GM12891 (cell line): ENCODE data around the gene RMI2.

Source experiments
- DNase-seq: peaks from one replicate; pipeline ENCODE4 v3.0.0; 2011; ENCODE audit warnings: low spot score; ENCODE audit not compliant: insufficient read length
- FAIRE-seq: peaks from 2 replicates; lab custom pipeline; 2011; peaks lifted over from hg19 to GRCh38; lab: Jason Lieb, UNC
- PAX5 ChIP-seq: IDR thresholded peaks from 2 replicates; pipeline ENCODE4 v1.6.1; 2011; ENCODE audit warnings: low read length, moderate library complexity, mild to moderate bottlenecking; ENCODE audit not compliant: insufficient read depth, severe bottlenecking
- POLR2A ChIP-seq: IDR thresholded peaks from 2 replicates; pipeline ENCODE4 v1.6.1; 2011; ENCODE audit warnings: low read depth, low read length, control low read depth
- POLR2AphosphoS5 ChIP-seq: IDR thresholded peaks from 2 replicates; pipeline ENCODE4 v1.6.1; 2011; ENCODE audit warnings: low read depth, low read length, control low read depth
- POU2F2 ChIP-seq: IDR thresholded peaks from 2 replicates; pipeline ENCODE4 v1.6.1; 2011; ENCODE audit warnings: low read depth, mild to moderate bottlenecking, control low read depth, low read length, moderate library complexity
- SPI1 ChIP-seq: IDR thresholded peaks from 2 replicates; pipeline ENCODE4 v1.6.1; 2011; ENCODE audit warnings: low read depth, low read length, control low read depth
- TAF1 ChIP-seq: IDR thresholded peaks from 2 replicates; pipeline ENCODE4 v1.6.1; 2011; ENCODE audit warnings: low read depth, low read length, control low read depth

RMI2 gene

DNA sequence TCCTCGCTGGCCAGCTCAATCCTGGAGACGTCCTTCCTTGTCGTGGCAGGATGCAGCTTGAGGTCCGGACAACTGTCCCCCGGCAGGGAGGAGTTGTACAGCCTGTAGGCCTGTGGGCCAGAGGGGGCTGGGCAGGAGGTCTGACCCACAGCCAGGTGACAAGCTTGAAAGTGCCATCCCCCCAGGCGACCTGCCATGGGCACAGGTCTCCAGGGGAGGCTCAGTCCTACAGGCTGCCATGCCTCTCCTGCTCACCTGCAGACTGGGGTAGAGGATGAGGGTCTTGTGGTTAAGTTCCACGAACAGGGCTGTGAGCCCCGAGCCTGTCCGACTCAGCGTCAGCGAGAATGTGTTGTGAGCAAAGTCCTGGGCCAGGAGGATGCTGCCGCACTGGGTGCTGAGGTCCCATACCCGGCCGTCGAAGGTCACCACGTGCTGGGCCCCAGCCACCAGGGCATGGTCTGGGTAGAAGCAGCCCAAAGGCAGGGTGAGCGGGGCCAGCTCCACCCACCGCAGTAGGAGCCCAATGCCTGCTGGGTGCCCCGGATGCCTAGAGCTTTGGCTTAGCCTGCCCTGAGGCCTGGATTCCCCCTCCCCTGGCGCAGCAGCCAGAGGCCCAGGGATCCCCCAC, 39.8 kb downstream of the RMI2 start:
- DNase-seq = no peak
- FAIRE-seq = no peak

GRCh38 chr16:11386054-11386680, 40.9 kb downstream of the RMI2 start:
- no peak for TF ChIP-seq TAF1
- TF ChIP-seq POLR2A = no peak
- TF ChIP-seq POLR2AphosphoS5 = no peak
- no peak for TF ChIP-seq PAX5
- no peak for TF ChIP-seq SPI1
- no peak for TF ChIP-seq POU2F2
- DNase-seq (peak; percentile 32), FAIRE-seq (peak; percentile 56)

More for the DNA sequence above, 39.8 kb downstream of the RMI2 start:
- TF ChIP-seq POU2F2 (no peak), POLR2A (no peak), PAX5 (no peak), SPI1 (no peak), POLR2AphosphoS5 (no peak), TAF1 (no peak)

DNA sequence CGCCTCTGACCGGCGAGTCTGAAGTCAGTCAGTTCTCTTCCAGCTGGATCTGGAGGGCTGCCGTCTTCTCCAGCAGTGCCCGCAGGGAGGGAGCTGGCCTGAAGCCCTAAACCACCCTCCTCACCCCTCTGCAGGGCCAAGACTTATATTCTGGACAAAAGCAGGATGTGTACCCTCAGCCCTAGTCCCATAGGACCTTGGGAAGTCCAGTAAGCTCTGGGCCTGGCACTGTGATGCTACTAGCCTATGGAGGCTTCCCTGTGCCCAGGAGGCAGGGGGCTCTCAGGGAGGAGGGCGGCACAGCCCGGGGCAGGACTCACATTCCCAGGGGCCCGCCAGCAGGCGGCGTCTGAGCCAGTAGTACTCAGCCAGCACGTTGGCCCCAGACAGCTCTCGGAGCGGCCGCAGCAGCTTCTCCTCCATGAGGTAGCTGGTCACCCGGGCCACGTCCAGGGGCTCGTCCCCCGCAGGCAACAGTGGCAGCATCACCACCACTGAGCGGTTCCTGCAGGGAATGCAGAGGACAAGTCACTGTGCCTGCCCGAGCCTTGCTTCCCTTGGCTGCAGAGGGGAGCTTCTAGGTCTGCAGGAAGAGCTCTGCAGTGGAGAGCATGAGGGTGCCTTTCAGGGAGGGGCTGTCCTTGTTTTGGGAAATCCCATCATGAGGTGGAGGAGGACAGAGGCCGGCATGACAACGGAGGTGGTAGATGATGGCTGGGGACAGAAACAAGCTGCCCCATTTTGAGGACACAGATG, 41.7 kb downstream of the RMI2 start:
- peak; percentile 49 for DNase-seq
- TF ChIP-seq SPI1 (no peak), POLR2A (no peak)
- no peak for FAIRE-seq

DNA sequence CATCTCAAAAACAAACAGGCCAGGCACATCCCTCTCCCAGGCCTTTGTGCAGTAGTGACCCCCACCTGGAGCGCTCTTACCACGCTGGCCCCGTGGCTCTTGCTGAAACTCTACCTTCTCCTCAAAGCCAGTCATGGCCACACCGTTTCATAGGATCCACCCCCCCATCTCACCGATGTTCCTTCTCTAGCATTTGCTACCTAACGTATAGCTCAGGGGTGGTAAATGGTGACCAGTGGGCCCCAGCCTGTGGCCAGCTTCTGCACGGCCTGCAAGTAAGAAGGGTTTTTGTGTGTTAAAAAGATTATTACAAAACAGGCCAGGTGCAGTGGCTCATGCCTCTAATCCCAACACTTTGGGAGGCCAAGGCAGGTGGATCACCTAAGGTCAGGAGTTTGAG, 43.8 kb downstream of the RMI2 start:
- TF ChIP-seq SPI1 = no peak
- no peak for TF ChIP-seq TAF1
- no peak for TF ChIP-seq PAX5
- TF ChIP-seq POLR2AphosphoS5 = no peak
- TF ChIP-seq POLR2A = no peak
- no peak for TF ChIP-seq POU2F2
- DNase-seq (no peak), FAIRE-seq (no peak)

GRCh38 chr16:11389631-11390565, 44.6 kb downstream of the RMI2 start:
- FAIRE-seq (no peak), DNase-seq (peak; percentile 9)
- no peak for TF ChIP-seq SPI1

DNA sequence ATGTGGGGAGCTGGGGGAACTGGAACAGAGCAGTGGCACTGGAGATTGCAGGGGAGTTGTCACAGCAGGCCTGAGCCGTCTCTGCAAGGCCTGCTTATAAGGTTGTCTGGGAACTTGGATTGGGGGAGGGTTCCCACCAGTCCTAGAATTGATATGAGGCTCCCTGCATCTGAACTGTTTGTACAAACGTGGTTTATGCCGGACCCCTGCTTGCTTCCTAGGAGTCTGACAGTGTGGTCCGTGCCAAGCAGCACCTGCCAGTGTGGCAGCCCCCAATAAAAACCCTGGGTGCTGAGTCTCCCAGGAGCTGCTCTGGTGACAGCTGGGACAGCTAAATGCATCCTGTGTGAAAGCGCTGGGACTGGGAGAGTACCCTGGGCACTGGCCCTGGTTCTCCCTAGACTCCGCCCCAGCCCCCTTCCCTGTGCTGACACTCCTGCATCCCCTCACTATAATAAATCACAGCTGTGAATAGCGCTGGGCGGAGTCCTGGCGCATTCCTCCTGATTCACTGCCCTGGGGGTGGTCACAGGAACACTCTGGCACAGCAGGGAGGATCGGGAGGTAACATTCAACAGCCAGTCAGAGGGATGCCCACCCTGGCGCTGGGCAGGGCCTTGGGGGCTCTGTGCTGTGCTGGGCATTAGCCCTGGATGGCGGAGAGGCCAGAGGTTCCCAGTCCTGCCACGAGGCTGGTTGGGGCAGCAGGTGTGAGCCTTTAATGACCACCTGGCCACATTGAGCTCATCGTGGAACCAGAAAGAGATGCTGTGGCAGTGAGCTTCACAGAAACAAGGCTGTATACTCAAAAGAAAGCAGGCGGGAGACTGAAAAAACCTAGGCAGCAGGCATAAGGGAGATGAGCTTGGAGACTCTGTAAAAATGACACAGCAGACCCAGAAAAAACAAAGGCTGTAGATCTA, 45.6 kb downstream of the RMI2 start:
- FAIRE-seq (no peak), DNase-seq (peak; percentile 26)
- TF ChIP-seq POLR2A (no peak), PAX5 (no peak), SPI1 (no peak), POU2F2 (no peak), TAF1 (no peak), POLR2AphosphoS5 (no peak)

DNA sequence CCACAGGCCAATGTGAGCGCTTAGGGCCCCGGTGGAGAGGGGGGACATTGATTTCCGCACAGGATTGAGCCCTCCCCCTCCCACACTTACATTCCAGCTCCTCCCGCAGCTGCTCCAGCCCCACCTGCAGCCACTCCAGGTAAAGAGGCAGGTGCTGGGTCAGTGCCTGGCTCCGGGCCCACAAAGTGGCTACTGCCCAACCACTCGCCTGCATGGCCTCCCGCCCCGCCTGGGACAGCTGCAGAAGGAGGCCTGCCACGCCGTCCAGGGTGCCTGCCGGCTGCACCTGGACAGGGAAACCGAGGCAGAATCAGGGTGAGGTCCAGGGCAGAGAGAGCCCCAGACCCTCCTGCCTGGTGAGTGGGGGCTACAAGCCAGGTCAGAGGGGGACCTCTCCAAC, 46.3 kb downstream of the RMI2 start:
- no peak for TF ChIP-seq TAF1
- no peak for TF ChIP-seq SPI1
- TF ChIP-seq POLR2A = no peak
- TF ChIP-seq POLR2AphosphoS5 = no peak
- TF ChIP-seq POU2F2 = no peak
- TF ChIP-seq PAX5 = no peak
- peak; percentile 7 for DNase-seq
- FAIRE-seq = no peak

GRCh38 chr16:11392041-11392581, 46.9 kb downstream of the RMI2 start:
- FAIRE-seq (no peak), DNase-seq (peak; percentile 16)
- no peak for TF ChIP-seq POLR2AphosphoS5
- no peak for TF ChIP-seq SPI1
- no peak for TF ChIP-seq PAX5
- TF ChIP-seq TAF1 = no peak
- TF ChIP-seq POLR2A = no peak
- TF ChIP-seq POU2F2 = no peak

DNA sequence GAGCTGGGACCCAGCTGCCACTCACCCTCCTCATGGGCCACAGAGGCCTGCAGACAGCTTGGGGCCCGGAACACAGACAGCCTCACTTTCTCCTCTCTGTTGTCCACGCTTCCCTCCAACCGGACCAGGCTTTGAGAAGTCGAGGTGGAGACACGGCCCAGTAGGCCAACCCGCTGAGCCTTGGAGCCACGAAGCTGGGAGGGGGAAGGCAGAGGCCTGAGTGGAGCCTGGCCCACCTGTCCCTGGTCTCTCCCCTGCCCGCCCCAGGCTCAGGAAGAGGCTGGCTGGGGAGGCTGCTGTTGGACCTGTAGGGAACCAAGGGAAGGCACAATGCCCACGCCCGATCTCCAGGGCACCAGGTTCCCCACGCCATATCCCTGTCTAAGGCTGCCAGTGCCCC, 48.1 kb downstream of the RMI2 start:
- no peak for FAIRE-seq

More for the DNA sequence above, 48.1 kb downstream of the RMI2 start:
- no peak for DNase-seq
- TF ChIP-seq SPI1 (no peak), POU2F2 (no peak), PAX5 (no peak), POLR2AphosphoS5 (no peak), POLR2A (no peak), TAF1 (no peak)
